ENCODE results near the gene FGF13.

Gene FGF13

GRCh38 chrX:138664466-138664865, 47.1 kb downstream of the FGF13 start:
- H3K14ac ChIP-seq (ENCODE audit: low read length), result no peak overlapping the region
- no peak overlapping the region for H3K4me2 ChIP-seq (ENCODE audit: low read length)
- no peaks in the 10 kb centered on the region for H3K27me3 ChIP-seq (ENCODE audit: insufficient read depth, low read length)
- H3K4ac ChIP-seq (ENCODE audit: low read depth, low read length), result no peak overlapping the region
- no CpG with 5 or more reads among the region's 1 CpG for WGBS (ENCODE audit: extremely low coverage, insufficient coverage, insufficient read length)
- no peak overlapping the region for H4K91ac ChIP-seq (ENCODE audit: low read depth, low read length)
- no peak overlapping the region for H4K8ac ChIP-seq (ENCODE audit: low read depth, low read length)
- no peak overlapping the region for H2BK12ac ChIP-seq (ENCODE audit: low read length)
- H3K23ac ChIP-seq (ENCODE audit: low read length), result no peak overlapping the region
- H2AK5ac ChIP-seq (ENCODE audit: low read length), result no peak overlapping the region
- H3K4me1 ChIP-seq (ENCODE audit: control insufficient read depth in 1 of 2, insufficient read depth in 2 of 2, low read length in 2 of 2), result no peaks in the 10 kb centered on the region
- no peak overlapping the region for H2BK120ac ChIP-seq (ENCODE audit: insufficient read depth, low read length, poor library complexity)
- no peaks in the 10 kb centered on the region for H3K79me1 ChIP-seq (ENCODE audit: low read length)
- H3K9ac ChIP-seq (ENCODE audit: low read length), result no peak overlapping the region
- no peak overlapping the region for H3K4me3 ChIP-seq (ENCODE audit: low read depth, low read length)
- H3K27ac ChIP-seq (ENCODE audit: low read depth, low read length), result no peak overlapping the region
- no peaks in the 10 kb centered on the region for H3K36me3 ChIP-seq (ENCODE audit: control insufficient read depth in 1 of 2, insufficient read depth in 2 of 2, low read length in 2 of 2)
- no peak overlapping the region for H4K12ac ChIP-seq (ENCODE audit: low read depth, low read length)
- H2AFZ ChIP-seq (ENCODE audit: insufficient read depth, low read length, poor library complexity), result no peak overlapping the region
- no peaks in the 10 kb centered on the region for H3K9me3 ChIP-seq (ENCODE audit: insufficient read depth, low read depth, low read length)
- no peak overlapping the region for H3K18ac ChIP-seq (ENCODE audit: low read length)
- DNase-seq, result no peak
- no peaks in the 10 kb centered on the region for H3K79me2 ChIP-seq (ENCODE audit: control insufficient read depth, insufficient read depth, low read length, poor library complexity)
- H2BK5ac ChIP-seq (ENCODE audit: low read depth, low read length, poor library complexity), result no peak overlapping the region

DNA sequence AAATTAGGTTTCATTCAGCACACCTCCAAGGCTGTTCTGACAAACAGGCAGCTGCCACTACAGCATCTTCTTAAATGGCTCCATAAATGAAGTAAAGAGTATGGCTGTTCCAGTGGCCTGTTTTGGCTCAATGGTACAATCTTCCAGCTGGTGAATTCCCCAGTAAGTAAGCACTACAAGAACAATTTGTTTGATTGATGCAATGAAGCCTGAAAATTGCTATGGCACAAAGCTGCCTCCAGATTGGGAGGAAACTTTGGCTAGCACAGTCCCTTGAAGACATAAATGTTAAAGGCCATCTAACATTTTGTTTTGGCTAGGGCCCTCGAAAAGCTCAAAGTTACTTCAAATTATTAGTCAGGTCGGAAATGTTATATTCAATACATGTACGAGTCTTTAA, 47.5 kb downstream of the FGF13 start:
- no peaks in the 10 kb centered on the region for H3K9me3 ChIP-seq (ENCODE audit: insufficient read depth, low read depth, low read length)
- H3K14ac ChIP-seq (ENCODE audit: low read length), result no peak overlapping the region
- no peak overlapping the region for H2AFZ ChIP-seq (ENCODE audit: insufficient read depth, low read length, poor library complexity)
- H2BK120ac ChIP-seq (ENCODE audit: insufficient read depth, low read length, poor library complexity), result no peak overlapping the region
- no peak overlapping the region for H4K91ac ChIP-seq (ENCODE audit: low read depth, low read length)
- H3K36me3 ChIP-seq (ENCODE audit: control insufficient read depth in 1 of 2, insufficient read depth in 2 of 2, low read length in 2 of 2), result no peaks in the 10 kb centered on the region
- H3K9ac ChIP-seq (ENCODE audit: low read length), result no peak overlapping the region
- no peak overlapping the region for H3K23ac ChIP-seq (ENCODE audit: low read length)
- no peak overlapping the region for H3K27ac ChIP-seq (ENCODE audit: low read depth, low read length)
- no peaks in the 10 kb centered on the region for H3K79me2 ChIP-seq (ENCODE audit: control insufficient read depth, insufficient read depth, low read length, poor library complexity)
- no peak overlapping the region for H3K4me3 ChIP-seq (ENCODE audit: low read depth, low read length)
- no peak overlapping the region for H2BK12ac ChIP-seq (ENCODE audit: low read length)
- no peak overlapping the region for H3K4me2 ChIP-seq (ENCODE audit: low read length)
- no peak overlapping the region for H3K4ac ChIP-seq (ENCODE audit: low read depth, low read length)
- no peak for DNase-seq
- no peak overlapping the region for H4K12ac ChIP-seq (ENCODE audit: low read depth, low read length)
- H3K4me1 ChIP-seq (ENCODE audit: control insufficient read depth in 1 of 2, insufficient read depth in 2 of 2, low read length in 2 of 2), result no peaks in the 10 kb centered on the region
- no peak overlapping the region for H3K18ac ChIP-seq (ENCODE audit: low read length)
- H4K8ac ChIP-seq (ENCODE audit: low read depth, low read length), result no peak overlapping the region
- H2BK5ac ChIP-seq (ENCODE audit: low read depth, low read length, poor library complexity), result no peak overlapping the region
- no peaks in the 10 kb centered on the region for H3K79me1 ChIP-seq (ENCODE audit: low read length)
- no peak overlapping the region for H2AK5ac ChIP-seq (ENCODE audit: low read length)
- WGBS (ENCODE audit: extremely low coverage, insufficient coverage, insufficient read length), result no CpG with 5 or more reads among the region's 3 CpGs
- no peaks in the 10 kb centered on the region for H3K27me3 ChIP-seq (ENCODE audit: insufficient read depth, low read length)

GRCh38 chrX:138651494-138651893, 60.0 kb downstream of the FGF13 start:
- H3K4me2 ChIP-seq (ENCODE audit: low read length), result no peak overlapping the region
- no peak overlapping the region for H3K23ac ChIP-seq (ENCODE audit: low read length)
- no peak overlapping the region for H3K14ac ChIP-seq (ENCODE audit: low read length)
- no peak overlapping the region for H3K27ac ChIP-seq (ENCODE audit: low read depth, low read length)
- H2AFZ ChIP-seq (ENCODE audit: insufficient read depth, low read length, poor library complexity), result no peak overlapping the region
- no peaks in the 10 kb centered on the region for H3K27me3 ChIP-seq (ENCODE audit: insufficient read depth, low read length)
- H3K79me2 ChIP-seq (ENCODE audit: control insufficient read depth, insufficient read depth, low read length, poor library complexity), result no peaks in the 10 kb centered on the region
- no peak overlapping the region for H2BK5ac ChIP-seq (ENCODE audit: low read depth, low read length, poor library complexity)
- no peak overlapping the region for H3K4me3 ChIP-seq (ENCODE audit: low read depth, low read length)
- no peak overlapping the region for H4K12ac ChIP-seq (ENCODE audit: low read depth, low read length)
- H2BK12ac ChIP-seq (ENCODE audit: low read length), result no peak overlapping the region
- no peak overlapping the region for H2AK5ac ChIP-seq (ENCODE audit: low read length)
- no peak overlapping the region for H4K8ac ChIP-seq (ENCODE audit: low read depth, low read length)
- no peak overlapping the region for H2BK120ac ChIP-seq (ENCODE audit: insufficient read depth, low read length, poor library complexity)
- H3K4me1 ChIP-seq (ENCODE audit: control insufficient read depth in 1 of 2, insufficient read depth in 2 of 2, low read length in 2 of 2), result no peaks in the 10 kb centered on the region
- H4K91ac ChIP-seq (ENCODE audit: low read depth, low read length), result no peak overlapping the region
- H3K36me3 ChIP-seq (ENCODE audit: control insufficient read depth in 1 of 2, insufficient read depth in 2 of 2, low read length in 2 of 2), result no peaks in the 10 kb centered on the region
- no peaks in the 10 kb centered on the region for H3K9me3 ChIP-seq (ENCODE audit: insufficient read depth, low read depth, low read length)
- no peak overlapping the region for H3K18ac ChIP-seq (ENCODE audit: low read length)
- H3K79me1 ChIP-seq (ENCODE audit: low read length), result no peaks in the 10 kb centered on the region
- no peak overlapping the region for H3K9ac ChIP-seq (ENCODE audit: low read length)
- no peak overlapping the region for H3K4ac ChIP-seq (ENCODE audit: low read depth, low read length)
- DNase-seq, result no peak

GRCh38 chrX:138648568-138648967, 62.9 kb downstream of the FGF13 start:
- Histone ChIP-seq H2AK5ac (ENCODE audit: low read length) (no peak overlapping the region), H3K9me3 (ENCODE audit: insufficient read depth, low read depth, low read length) (no peaks in the 10 kb centered on the region), H3K23ac (ENCODE audit: low read length) (no peak overlapping the region), H3K4me1 (ENCODE audit: control insufficient read depth in 1 of 2, insufficient read depth in 2 of 2, low read length in 2 of 2) (no peaks in the 10 kb centered on the region), H4K12ac (ENCODE audit: low read depth, low read length) (no peak overlapping the region), H3K14ac (ENCODE audit: low read length) (no peak overlapping the region), H3K36me3 (ENCODE audit: control insufficient read depth in 1 of 2, insufficient read depth in 2 of 2, low read length in 2 of 2) (no peaks in the 10 kb centered on the region), H3K4me3 (ENCODE audit: low read depth, low read length) (no peak overlapping the region), H2BK120ac (ENCODE audit: insufficient read depth, low read length, poor library complexity) (no peak overlapping the region), H3K18ac (ENCODE audit: low read length) (no peak overlapping the region), H4K91ac (ENCODE audit: low read depth, low read length) (no peak overlapping the region), H4K8ac (ENCODE audit: low read depth, low read length) (no peak overlapping the region), H2BK12ac (ENCODE audit: low read length) (no peak overlapping the region), H3K4me2 (ENCODE audit: low read length) (no peak overlapping the region), H3K79me2 (ENCODE audit: control insufficient read depth, insufficient read depth, low read length, poor library complexity) (no peaks in the 10 kb centered on the region), H3K79me1 (ENCODE audit: low read length) (no peaks in the 10 kb centered on the region), H3K9ac (ENCODE audit: low read length) (no peak overlapping the region), H3K27ac (ENCODE audit: low read depth, low read length) (no peak overlapping the region), H2BK5ac (ENCODE audit: low read depth, low read length, poor library complexity) (no peak overlapping the region), H3K4ac (ENCODE audit: low read depth, low read length) (no peak overlapping the region), H3K27me3 (ENCODE audit: insufficient read depth, low read length) (no peaks in the 10 kb centered on the region), H2AFZ (ENCODE audit: insufficient read depth, low read length, poor library complexity) (no peak overlapping the region)
- no peak for DNase-seq
- WGBS (ENCODE audit: extremely low coverage, insufficient coverage, insufficient read length), result no CpG with 5 or more reads among the region's 4 CpGs

DNA sequence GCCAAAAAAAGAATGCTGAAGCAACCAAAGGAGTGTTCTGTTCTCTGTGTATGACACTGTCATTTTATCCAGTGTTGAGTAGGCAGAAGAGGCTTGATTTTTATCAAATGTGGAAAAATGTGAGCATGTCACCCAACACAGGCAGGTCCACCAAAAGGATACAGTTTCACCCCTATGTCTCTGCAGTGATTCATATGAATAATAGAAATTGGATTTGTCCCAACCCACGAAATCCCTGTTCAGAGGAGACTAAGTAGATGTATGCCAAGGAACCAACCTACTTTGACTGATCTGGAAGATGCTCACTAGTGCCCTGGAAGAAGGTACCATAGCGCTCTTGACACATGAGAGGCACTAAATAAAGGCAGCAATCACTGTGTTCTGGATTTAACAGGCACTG, 72.5 kb downstream of the FGF13 start:
- H3K14ac ChIP-seq (ENCODE audit: low read length), result no peak overlapping the region
- H2AFZ ChIP-seq (ENCODE audit: insufficient read depth, low read length, poor library complexity), result no peak overlapping the region
- no peak overlapping the region for H3K4me3 ChIP-seq (ENCODE audit: low read depth, low read length)
- H2BK5ac ChIP-seq (ENCODE audit: low read depth, low read length, poor library complexity), result no peak overlapping the region
- H3K27me3 ChIP-seq (ENCODE audit: insufficient read depth, low read length), result no peaks in the 10 kb centered on the region
- no peaks in the 10 kb centered on the region for H3K4me1 ChIP-seq (ENCODE audit: control insufficient read depth in 1 of 2, insufficient read depth in 2 of 2, low read length in 2 of 2)
- no peaks in the 10 kb centered on the region for H3K9me3 ChIP-seq (ENCODE audit: insufficient read depth, low read depth, low read length)
- no peak overlapping the region for H2BK12ac ChIP-seq (ENCODE audit: low read length)
- H3K79me1 ChIP-seq (ENCODE audit: low read length), result no peaks in the 10 kb centered on the region
- DNase-seq, result no peak
- no CpG with 5 or more reads among the region's 2 CpGs for WGBS (ENCODE audit: extremely low coverage, insufficient coverage, insufficient read length)
- no peaks in the 10 kb centered on the region for H3K79me2 ChIP-seq (ENCODE audit: control insufficient read depth, insufficient read depth, low read length, poor library complexity)
- no peaks in the 10 kb centered on the region for H3K36me3 ChIP-seq (ENCODE audit: control insufficient read depth in 1 of 2, insufficient read depth in 2 of 2, low read length in 2 of 2)
- no peak overlapping the region for H2BK120ac ChIP-seq (ENCODE audit: insufficient read depth, low read length, poor library complexity)
- no peak overlapping the region for H3K4ac ChIP-seq (ENCODE audit: low read depth, low read length)
- H4K8ac ChIP-seq (ENCODE audit: low read depth, low read length), result no peak overlapping the region
- no peak overlapping the region for H3K4me2 ChIP-seq (ENCODE audit: low read length)
- no peak overlapping the region for H4K91ac ChIP-seq (ENCODE audit: low read depth, low read length)
- H3K27ac ChIP-seq (ENCODE audit: low read depth, low read length), result no peak overlapping the region
- H4K12ac ChIP-seq (ENCODE audit: low read depth, low read length), result no peak overlapping the region
- no peak overlapping the region for H2AK5ac ChIP-seq (ENCODE audit: low read length)
- H3K23ac ChIP-seq (ENCODE audit: low read length), result no peak overlapping the region
- H3K18ac ChIP-seq (ENCODE audit: low read length), result no peak overlapping the region
- H3K9ac ChIP-seq (ENCODE audit: low read length), result no peak overlapping the region
